T-helper 2 cell treated with Interferon-gamma antibody and Interleukin-4, amounts not matched to agents 100 ng/mL and 5 ng/mL, for 36 hours (primary cell): Measurements from ENCODE around the gene LIAS. TPM values are rescaled to one million over a fixed set of nuclear protein-coding genes. Genes with fewer than 3 reads are reported as not detected.

Source experiments
- intact Hi-C: fragments of 100-400 bp; cut with micrococcal nuclease; formaldehyde crosslinking; loops from one replicate; pipeline ENCODE4 v1.15.1; 2023
- total RNA-seq: library from RNA; stranded (reverse); gene quantifications from 2 replicates; pipeline ENCODE4 v1.2.3, GENCODE V29; 2022

Gene LIAS
- total RNA-seq, 1 donor from 2014 or later, result 16.5 TPM

- intact Hi-C loops, result loop anchor here (10.0 kb wide), 1 partner anchor 408 kb away; no protein-coding TSS in a partner anchor
These were observed 5.8 kb upstream of the LIAS start for GRCh38 chr4:39452860-39453587.

DNA sequence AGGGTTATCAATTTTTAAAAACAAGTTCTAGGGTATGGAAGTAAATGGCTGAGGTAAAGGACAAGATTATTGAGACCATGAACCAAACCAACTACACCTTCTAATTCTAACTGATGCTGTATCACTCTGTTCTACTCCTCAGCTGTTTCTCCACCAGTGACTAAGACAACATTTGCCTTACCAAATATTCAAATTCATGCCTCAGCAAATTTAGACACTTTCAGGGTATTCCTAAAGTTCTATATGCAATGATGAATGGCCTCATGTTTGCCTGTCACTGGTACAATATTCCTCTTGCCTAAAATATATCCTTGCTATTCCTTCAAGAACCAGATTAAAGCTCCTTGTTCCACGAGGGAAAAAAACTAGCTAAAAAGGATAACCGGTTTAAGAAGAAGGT, 5.1 kb upstream of the LIAS start:
- intact Hi-C loops, result loop anchor here (10.0 kb wide), 1 partner anchor 409 kb away; no protein-coding TSS in a partner anchor

DNA sequence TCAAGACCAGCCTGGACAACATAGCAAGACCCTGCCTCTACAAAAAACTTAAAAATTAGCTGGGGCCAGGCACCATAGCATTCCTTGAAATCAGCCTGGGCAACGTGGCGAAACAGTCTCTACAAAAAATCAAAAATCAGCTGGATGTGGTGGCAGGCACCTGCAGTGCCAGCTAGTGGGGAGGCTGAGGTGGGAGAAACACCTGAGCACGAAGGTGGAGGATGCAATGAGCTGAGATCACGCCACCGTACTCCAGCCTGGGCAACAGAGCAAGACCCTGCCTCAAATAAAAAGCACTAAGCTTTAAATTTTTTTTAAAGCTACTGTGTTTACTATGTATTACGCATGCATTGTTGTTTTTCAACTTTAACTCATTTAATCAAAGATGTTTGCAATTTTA, 3.4 kb upstream of the LIAS start:
- intact Hi-C loops, result loop anchor here (5.0 to 10.0 kb wide), 2 partner anchors 182 to 411 kb away; partner anchors contain the start of gene SMIM14

- intact Hi-C loops, result loop anchor here (5.0 to 10.0 kb wide), 2 partner anchors 180 to 412 kb away; partner anchors contain the start of gene SMIM14
These were observed 1.7 kb upstream of the LIAS start for GRCh38 chr4:39456946-39457763.

GRCh38 chr4:39458161-39458504, 723 bp upstream of the LIAS start:
- intact Hi-C loops, result loop anchor here (1.0 to 10.0 kb wide), 7 partner anchors 69 to 599 kb away; partner anchors contain the start of genes N4BP2, PDS5A, RFC1 and SMIM14

DNA sequence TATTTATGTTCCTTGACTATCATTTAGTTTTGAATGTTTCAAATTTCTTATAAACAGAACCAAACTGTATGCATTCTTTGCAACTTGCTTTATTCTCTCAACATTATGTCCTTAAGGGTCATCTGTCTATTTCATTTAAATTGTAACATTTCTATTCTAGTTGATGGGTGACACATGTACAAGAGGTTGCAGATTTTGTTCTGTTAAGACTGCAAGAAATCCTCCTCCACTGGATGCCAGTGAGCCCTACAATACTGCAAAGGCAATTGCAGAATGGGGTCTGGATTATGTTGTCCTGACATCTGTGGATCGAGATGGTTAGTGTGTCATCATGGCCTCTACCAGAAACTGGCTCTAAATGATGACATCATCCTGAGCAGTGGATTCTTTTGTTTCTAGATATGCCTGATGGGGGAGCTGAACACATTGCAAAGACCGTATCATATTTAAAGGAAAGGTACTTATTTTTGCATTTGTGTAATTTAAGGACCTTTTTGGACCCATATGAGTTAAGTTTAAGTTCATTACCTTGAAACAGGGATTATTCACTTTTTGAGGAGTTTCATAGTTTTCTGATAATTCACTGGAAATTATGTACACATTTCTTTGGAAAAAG, 6.1 kb downstream of the LIAS start:
- intact Hi-C loops, result loop anchor here (5.0 kb wide), 1 partner anchor 192 kb away; no protein-coding TSS in a partner anchor

DNA sequence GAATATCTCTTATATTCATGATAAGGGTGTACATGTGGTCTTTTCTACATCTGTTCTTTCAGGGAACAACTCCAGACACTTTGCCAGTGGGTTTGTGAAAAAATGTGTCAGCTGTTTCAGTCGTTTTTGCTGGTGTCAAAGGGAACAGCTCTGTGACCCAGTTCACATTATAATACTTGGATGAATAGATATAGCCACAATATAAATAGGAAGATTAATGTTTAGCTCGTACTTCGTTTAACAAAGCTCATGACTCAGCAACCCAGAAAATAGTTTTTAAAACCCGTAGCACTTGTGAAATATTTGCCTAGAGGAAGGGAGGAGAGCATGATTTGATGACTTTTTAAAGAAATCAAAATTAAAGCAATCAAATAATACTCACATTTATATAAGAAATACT, 7.9 kb downstream of the LIAS start:
- intact Hi-C loops, result loop anchor here (5.0 kb wide), 1 partner anchor 191 kb away; no protein-coding TSS in a partner anchor

DNA sequence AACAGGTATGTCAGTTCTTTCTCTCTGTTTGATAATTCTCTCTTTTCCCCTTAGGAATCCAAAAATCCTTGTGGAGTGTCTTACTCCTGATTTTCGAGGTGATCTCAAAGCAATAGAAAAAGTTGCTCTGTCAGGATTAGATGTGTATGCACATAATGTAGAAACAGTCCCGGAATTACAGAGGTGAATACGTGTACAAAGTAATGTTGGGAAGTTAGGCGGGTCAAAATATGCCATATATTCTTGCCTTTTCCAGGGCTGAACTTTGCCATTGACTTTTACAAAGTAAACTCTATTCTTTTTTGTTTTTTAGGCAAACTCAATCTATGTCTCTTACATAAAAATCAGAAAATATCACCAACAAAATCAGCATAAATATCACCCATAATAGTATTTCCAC, 8.6 kb downstream of the LIAS start:
- intact Hi-C loops, result loop anchor here (5.0 kb wide), 1 partner anchor 190 kb away; no protein-coding TSS in a partner anchor

DNA sequence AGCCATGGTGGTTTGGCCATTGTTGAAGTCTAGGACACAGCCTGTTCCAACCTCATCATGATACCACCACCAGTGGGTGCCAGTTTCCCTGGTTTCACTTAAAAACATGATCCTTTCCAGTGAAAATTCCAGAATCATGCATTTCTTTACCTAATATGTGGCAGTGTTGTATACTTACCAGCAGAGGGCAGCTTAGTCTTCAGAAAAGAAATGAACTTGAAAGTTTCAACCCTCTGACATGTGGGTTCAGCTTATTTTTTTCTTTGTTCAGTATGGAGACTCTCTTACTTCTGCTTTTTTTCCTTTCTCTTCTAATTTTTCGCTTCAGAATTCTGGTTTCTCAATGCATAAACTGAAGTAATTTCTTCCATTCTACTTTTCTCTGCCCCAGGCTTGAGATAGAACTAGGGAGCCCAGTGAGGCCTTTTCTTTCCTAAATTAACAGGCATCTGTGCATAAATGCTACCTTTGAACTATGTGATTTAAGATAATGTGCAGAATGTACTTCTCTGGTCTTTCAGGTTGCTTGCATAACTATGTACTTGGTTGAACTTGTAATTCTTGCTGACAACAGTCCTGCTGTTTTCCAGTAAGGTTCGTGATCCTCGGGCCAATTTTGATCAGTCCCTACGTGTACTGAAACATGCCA, 10.7 kb downstream of the LIAS start:
- intact Hi-C loops, result loop anchor here (1.0 to 5.0 kb wide), 2 partner anchors 188 to 507 kb away; no protein-coding TSS in a partner anchor

DNA sequence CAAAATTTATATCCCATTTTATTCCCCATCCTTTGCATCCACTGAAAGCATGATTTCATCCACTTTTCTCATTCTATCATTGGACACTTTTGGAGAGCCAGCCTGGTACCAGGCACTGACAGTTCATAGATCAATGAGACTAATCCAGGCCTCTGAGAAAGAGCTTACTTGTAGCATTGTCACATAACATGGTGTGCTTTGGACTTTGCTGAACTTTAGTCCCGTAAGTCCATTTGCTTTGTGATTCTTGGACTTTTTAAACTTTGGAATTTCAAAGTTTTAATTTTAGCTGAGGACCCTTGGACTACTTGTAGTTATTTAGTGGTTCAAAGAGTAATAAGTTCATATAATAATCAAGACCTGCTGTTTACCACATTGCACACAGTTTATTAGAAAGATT, 11.5 kb downstream of the LIAS start:
- intact Hi-C loops, result no loop called here

- intact Hi-C loops, result no loop called here
These were observed 13.5 kb downstream of the LIAS start for GRCh38 chr4:39472396-39472795.

DNA sequence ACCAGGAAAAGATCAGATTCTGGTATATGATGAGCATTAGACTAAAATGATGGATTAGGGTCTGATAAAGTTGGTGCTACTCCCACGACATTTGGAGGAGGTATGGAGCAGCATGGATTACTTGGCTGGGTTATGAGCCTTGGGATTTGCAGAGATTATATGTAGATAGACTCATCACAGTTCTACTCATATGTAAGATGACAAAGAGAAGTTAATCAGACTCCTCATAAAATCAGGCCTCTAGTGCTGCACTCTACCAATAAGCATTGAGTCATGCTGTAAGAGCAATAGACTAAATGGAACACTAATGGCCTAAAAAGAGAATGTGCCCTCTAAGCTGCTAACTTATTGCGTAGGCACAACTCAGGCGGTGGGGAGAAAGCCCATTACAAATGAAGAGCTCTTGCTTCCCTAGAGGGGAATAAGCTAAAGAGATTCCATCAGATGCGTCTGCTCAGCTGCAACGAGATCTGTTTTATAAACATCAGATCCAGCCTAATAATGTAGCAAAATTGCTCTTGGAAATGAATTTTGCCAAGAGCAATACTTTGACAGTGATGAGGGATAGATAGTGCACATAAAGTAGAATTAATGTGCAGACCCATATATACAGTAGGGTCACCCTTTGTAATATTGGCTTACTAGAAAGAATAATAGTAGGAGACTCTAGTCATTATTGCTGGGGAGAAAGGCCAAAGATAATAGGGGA, 17.5 kb downstream of the LIAS start:
- intact Hi-C loops, result no loop called here

- intact Hi-C loops, result no loop called here
These were observed 21.4 kb downstream of the LIAS start for GRCh38 chr4:39480251-39480650.

- intact Hi-C loops, result no loop called here
These were observed 22.2 kb downstream of the LIAS start for GRCh38 chr4:39480902-39481695.

- intact Hi-C loops, result no loop called here
These were observed 25.9 kb downstream of the LIAS start for GRCh38 chr4:39484582-39485272.

DNA sequence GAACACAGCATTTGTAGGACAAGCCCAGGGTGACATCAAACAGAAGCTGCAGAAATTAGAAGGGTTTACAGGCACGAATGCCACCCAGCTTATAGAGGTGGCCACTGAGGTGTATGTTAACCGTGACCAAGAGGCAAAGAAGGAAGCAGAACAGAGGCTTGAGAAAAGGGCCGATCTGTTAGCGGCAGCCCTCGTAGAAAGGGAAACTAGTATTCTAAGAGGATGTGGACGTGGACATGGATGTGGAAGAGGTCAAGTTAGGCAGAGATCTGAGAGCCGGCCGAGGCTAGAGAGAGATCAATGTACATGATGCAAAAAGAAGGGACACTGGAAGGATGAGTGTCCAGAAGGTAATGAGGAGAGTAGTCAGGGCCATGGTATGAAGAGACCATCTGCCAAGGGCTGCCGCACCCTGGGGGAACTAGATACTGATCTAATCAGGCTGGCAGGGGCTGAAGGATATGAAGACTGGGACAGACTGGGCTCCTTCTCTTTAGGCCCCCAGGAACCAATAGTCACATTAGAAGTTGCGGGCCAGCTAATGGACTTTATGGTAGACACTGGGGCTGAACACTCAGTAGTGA, 27.5 kb downstream of the LIAS start:
- intact Hi-C loops, result no loop called here

GRCh38 chr4:39490322-39490721, 31.5 kb downstream of the LIAS start:
- intact Hi-C loops, result no loop called here

DNA sequence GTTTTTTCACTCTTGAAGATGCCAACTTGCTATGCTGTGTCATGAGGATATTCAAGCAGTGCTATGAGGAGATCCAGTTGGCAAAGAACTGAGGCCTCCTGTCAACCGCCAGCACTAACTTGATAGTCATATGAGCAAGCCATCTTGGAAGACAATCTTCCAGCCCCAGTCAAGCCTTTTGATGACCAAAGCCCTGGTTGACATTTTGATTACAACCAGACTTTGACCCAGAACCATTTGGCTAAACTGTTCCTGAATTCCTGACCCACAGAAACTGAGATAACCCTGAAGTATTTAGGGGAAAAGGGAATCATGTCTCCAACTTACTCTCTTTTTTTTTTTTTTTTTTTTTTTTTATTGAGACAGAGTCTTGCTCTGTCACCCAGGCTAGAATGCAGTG, 35.5 kb downstream of the LIAS start:
- intact Hi-C loops, result no loop called here
